Hippocampal formation (tissue), 2 donors: ENCODE results near the gene MRPL49.

ENCODE experiments used
- DNase-seq, 2 donors: peaks; one replicate each; lab custom pipeline; 2025; lab: John Stamatoyannopoulos, UW

MRPL49 gene

DNA sequence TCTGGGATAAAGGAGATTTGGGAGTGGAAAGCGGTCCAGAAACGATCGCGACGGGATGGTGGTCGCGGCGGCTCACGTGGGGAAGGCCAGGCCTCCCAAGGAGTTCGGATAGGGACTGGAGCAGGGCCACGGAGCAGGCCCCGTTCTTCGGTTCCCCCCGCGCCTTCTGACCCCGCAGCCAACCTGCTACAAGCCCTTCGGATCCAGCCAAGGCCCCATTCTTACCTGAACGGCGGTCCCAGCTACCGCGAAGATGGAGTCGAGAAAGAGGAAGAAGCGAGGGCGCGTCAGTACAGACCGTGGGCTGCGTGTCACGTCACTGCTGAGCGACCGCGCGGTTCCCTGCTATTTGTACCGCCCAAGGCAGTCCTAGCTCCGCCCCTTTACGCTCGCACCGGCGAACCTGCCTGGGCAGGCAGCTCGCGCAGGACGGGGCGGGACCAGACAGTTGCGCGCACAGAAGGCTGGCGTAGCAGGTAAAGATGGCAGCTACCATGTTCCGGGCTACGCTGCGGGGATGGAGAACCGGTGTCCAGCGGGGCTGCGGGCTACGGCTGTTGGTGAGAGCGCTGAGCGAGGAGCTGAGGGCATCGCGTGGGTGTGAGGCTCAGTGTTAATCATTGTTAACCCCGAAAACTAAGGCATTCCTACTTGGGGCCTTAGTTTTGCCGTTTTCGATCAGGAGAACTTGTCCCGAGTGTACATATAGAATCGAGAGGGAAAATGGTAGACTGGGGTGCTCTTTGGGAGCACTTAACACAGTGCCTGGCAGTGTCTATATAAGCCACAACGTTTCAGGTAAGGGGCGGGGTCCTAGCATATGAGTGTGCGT is at the start of gene MRPL49, which contains the start of gene FAU:
Gene MRPL49, plus strand, starts transcription at position 457 of the 832 bp plus-strand sequence. Its CDS starts 26 bp downstream, at position 483.
Gene FAU, minus strand, starts transcription at position 270 of the 832 bp plus-strand sequence. CDS start 321 bp downstream, outside the sequence.
- peak; percentile 91 to 93 for DNase-seq

DNA sequence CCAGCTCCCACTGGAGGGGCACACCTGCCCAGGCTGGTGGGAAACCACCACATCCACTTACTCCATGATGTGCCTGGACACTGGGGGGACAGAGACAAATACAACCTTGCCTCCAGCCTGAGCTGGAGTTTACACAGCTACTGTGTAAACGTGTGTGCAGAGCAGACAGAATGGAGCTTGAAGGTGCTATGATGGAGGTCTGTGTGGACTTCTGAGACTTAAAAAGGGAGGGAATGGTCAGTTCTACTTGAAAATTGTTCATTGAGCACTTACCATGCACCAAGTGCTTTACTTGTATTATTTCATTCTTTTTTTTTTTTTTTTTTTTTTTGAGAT is 49.5 kb upstream of the MRPL49 start:
- DNase-seq = no peak

DNA sequence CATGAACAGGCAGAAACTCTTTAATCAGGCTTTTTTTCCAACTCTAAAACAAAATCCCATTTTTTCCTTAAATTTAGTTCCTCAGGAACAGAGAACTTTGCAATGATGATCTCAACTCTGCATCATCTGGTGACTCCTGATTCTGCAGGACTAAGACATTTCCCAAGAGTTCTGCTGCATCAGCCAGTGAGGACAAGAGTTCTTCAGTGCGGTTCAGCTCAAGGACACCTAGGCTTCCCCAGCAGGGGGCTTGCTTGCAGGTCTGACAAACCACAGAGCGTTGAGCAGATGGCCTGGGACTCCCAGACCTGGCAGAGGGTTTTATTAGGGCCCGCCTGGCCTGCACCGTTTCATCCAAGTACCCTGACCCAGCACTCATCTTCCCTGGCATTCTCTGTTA is 44.7 kb upstream of the MRPL49 start:
- DNase-seq = no peak

DNA sequence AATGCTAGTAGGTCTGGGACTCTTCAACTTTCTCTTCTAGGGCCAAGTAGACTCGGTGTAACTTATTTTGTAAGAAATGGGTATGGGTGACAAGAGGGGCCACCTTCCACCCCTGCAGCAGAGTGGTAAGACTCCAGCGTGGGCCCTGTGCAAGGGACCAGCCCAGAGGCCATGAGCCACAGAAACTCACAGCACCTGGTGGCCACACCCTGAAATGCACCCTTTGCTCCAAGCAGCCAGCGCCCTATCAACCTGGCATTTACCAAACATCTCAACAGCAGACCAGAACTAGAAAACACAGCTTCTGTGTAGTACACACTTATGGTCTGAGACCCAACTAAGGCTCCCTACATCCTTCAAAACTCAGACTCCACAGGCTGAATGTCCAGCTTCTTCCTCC is 44.0 kb upstream of the MRPL49 start:
- no peak for DNase-seq

DNA sequence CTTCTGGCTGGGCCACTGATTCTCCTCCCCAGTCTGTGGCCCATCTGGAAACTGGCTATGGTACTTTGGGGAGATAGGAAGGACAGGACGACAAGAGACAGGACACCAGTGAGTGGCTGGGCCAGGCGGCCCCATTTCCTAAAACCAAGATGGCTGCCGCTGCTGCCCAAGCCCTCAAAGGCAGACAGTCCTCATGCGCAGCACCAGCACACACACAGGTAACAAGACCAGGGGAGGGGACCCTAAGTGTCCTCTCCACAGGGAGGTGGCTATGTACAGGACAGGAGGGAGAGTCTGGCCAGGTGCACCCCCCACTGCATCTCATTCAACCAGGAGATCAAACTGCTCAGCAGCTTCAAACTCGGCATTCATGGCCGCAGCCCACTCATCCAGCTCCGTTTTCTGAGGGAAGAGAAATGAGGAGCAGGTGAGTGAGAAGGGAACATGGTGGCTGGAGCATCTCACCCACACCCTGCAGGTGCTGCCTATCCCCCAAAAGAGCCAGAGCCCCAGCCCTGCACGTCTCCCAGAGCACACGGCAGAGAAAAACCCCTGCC is 43.3 kb upstream of the MRPL49 start:
- no peak for DNase-seq

DNA sequence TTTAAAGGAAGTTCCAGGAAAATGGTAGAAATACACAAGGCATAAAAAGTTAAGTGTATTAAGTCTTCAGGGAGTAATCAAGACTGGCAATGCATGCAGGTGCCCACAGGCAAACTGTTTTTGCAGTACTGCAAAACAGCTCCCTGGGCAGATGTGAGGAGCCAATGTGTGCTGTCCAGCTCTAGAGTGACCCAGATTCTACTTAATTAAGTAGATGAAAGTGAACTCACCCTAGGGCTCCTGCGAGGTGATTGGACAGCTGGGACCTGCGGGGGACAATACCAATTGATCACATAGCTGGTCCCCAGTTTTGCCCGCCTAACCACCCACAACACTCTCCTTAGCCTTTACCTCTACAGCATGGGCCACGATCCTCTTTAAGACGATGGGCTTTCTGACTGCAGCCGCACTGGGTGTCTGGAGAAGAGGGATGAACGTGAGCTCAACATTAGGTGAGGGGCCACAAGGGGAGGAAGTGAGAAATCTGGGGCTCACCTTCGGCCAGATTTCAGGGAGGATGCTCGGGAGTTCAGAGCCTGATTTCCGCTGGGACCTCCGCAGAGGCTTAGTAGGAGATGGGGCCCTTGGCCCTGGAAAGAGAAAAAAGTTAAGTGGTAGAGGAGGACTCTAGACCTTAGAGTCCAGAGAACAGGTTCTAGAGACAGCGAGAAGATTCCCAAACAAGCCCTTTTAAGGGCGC is 38.8 kb upstream of the MRPL49 start:
- DNase-seq = no peak

DNA sequence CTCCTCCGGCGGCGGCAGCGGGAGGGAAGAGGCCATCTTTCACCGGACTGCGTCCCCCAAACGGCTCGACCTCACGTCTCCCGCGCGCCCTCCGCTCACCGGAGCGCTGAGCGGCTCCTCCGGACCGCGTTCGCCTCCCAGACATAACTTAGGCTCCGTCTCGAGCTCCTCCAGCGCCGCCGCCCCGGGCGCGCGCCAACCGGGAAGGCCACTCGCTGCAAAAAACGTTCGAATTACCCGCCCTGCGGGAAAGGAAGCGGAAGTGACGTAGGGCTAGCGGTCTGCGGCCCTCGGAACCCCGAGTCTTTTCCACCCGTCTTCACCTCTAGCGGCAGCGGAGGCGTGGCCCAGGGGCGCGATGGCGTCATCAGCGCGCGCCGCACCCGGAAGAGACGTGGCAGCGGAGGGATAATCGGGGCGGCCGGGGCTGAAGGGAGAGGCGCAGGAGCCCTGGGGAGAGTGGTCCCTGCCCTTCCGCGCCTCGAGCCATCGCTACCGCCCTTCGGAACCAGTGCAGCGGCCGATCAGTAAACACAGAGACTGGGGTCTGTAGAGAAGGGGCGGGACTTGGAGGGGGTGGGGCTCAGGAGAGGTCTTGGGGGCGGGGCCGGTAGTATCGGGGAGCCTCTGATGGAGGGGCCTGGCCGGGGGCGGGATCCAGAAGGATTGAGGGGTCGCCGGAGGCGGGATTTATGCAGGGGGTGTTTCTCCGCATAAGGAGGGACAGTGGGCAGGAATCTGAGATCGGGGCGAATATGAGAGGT is 38.1 kb upstream of the MRPL49 start, which contains the start of the genes CDCA5 and ZFPL1:
Gene CDCA5, minus strand, starts transcription at position 207 of the 764 bp plus-strand sequence. Its CDS starts 62 bp downstream, at position 145.
Gene ZFPL1, plus strand, starts transcription at position 389 of the 764 bp plus-strand sequence. CDS start 477 bp downstream, outside the sequence.
- DNase-seq = peak; percentile 92 to 96

DNA sequence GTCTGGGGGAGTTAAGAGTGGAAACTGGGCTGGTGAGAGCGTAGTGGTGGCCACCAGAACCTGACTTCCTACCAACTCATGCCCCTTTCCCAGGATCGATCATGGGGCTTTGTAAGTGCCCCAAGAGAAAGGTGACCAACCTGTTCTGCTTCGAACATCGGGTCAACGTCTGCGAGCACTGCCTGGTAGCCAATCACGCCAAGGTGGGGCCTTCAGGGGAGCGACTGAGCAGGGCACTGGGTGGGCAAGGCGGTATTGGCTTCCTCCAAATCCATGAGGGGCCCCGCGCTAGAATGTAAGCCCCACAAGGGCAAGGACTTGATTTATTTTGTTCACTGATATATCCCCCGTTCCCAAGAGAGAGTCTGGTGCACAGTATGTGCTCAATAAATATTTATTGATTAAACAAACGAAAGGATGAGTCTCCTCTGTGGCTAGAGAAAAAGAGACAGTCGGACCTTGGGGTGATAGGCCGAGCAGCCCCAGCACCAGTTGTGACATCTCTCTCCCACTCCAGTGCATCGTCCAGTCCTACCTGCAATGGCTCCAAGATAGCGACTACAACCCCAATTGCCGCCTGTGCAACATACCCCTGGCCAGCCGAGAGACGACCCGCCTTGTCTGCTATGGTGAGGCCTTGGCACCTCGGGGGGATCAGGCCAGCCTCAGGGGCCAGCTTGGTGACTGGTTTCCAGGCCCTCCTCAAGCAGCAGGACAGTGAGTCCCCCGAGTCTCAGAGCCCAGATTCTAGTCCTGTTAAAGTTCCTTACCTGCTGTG is 37.3 kb upstream of the MRPL49 start:
- no peak for DNase-seq

DNA sequence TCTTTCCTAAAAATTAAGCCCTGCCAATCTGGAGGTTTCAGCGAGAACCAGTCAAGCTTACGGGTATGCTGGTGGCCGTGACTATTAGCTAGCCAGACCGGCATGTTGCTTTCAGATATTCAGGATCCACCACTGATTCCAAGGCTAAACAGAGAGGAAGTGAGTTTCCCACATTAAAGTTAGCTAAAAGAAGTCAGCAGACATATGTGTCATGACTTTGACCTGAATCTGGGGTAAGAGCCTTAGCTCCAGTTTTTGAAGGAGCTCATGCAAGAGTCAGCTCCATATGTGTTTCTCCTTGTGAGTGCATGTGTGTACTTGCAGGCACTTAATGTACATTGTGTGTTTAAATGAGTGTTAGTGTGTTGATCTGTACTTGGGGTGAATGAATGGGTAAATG is 36.7 kb upstream of the MRPL49 start:
- DNase-seq = no peak

DNA sequence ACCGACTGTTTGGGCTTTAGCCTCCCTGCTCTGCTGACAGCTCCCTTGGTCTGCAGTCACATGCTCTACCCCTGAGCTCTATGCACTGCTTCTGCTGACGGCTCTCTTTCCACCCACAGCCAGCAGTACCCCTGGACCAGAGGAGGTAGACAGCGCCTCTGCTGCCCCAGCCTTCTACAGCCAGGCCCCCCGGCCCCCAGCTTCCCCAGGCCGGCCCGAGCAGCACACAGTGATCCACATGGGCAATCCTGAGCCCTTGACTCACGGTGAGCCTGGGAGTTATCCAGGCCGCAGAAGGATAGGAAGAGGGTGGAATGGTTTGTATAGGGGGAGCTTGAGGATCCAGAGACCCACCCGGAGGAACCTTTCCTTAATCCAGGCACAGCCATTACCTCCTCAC is 35.3 kb upstream of the MRPL49 start:
- no peak for DNase-seq

DNA sequence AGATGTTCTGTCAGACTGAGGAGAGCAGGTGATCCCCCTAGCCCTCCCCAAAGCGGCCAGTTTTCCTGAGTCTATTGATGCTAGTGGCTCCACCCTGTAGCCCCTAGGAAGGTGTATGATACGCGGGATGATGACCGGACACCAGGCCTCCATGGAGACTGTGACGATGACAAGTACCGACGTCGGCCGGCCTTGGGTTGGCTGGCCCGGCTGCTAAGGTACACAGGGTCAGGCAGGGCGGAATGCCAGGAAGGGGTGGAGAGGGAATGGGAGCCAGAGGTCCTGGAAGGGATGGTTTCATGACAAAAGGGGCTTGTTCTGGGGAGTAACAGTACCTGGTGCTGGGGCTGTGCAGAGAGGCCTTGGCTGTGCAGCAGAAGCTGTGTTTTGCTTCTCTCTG is 34.9 kb upstream of the MRPL49 start:
- DNase-seq = no peak

DNA sequence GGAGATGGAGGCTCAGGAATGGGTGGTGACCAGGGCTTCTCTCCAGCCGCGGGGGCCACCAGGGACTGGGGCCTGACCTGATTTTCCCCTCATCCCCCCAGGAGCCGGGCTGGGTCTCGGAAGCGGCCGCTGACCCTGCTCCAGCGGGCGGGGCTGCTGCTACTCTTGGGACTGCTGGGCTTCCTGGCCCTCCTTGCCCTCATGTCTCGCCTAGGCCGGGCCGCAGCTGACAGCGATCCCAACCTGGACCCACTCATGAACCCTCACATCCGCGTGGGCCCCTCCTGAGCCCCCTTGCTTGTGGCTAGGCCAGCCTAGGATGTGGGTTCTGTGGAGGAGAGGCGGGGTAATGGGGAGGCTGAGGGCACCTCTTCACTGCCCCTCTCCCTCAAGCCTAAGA is 34.3 kb upstream of the MRPL49 start:
- DNase-seq = no peak

DNA sequence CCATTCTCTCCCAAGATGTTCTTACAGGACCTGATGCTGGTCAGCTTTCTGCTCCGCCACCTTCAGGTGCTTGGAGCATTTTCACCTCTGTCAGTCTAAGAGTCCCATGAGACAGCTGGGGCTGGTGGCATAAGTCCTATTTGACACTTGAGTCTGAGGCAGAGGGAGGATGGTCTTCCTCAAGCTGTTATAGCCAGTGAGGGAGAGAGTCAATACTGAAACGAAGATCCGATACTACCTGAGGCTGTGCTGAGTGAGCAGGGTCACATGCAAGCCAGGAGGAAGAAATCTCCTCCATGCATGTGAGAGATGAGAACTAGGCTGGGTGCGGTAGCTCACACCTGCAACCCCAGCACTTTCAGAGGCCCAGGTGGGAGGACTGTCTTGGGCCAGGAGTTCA is 32.5 kb upstream of the MRPL49 start:
- DNase-seq = no peak

DNA sequence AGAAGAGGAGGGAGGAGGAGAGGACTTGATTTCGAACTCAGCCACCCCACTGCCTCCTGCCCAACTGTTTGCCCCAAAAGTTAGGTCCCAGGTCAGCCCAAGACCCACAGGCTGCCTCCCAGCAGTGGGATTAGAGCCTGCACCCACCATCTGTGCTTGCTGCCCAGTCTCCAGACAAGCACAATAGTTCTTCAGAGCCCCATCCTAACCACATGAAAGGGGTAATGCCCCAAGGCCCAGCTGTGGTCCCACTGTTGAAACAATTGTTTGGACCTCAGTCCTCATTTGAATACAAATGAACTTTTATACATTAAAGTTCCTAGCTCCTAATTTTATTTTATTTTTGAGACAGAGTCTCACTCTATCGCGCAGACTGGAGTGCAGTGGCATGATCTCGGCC is 31.5 kb upstream of the MRPL49 start:
- DNase-seq = peak; percentile 14 to 55

DNA sequence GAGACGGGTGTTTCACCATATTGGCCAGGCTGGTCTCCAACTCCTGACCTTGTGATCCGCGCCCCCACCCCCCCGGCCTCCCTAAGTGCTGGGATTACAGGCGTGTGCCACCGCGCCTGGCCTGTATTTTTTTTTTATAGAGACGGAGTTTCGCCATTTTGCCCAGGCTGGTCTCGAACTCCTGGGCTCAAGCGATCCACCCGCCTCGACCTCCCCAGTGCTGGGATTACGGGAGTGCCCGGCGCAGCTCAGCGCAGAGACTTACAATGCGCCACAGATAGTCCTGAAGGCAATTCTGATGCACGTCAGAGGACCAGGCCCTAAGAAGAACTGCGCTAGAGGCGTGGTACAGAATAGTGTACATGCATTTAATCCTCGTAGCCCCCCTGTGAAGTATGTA is 26.7 kb upstream of the MRPL49 start:
- DNase-seq = no peak

DNA sequence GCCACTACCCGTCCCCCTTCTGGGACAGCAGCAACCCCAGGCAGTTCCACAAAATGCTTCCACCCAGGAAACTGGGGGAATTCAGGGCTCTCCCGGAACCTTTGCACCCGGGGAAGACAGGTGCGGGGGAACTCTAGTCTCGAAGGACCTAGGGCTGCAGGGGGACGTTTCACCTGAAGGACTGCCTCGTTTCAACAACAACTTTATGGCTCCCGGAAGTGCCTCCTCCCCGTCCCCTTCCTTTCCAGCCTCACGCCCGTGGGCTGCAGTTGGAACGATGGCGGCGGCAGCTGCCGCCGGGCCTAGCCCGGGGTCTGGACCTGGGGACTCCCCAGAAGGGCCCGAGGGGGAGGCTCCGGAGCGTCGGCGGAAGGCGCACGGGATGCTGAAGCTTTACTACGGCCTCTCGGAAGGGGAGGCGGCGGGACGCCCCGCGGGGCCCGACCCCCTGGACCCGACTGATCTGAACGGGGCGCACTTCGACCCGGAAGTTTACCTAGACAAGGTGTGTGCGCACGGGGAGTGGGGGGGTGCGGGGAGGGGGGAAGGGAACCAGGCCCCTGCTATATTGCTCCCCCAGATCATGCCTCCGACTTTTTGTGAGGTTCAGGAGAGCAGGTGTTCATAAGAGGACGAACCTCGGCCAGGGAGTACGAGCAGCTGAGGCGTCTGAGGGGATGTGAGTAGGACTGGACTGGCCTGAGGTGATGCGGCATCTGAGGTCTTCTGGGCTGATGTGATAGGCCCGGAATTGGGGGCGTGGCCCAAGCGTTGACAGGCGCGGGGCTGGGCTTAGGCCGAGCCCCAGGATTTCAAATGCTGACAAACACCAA is 25.9 kb upstream of the MRPL49 start, which contains the start of gene VPS51:
Gene VPS51, plus strand, starts transcription at position 241 of the 833 bp plus-strand sequence. Its CDS starts 37 bp downstream, at position 278.
- peak; percentile 81 to 83 for DNase-seq

DNA sequence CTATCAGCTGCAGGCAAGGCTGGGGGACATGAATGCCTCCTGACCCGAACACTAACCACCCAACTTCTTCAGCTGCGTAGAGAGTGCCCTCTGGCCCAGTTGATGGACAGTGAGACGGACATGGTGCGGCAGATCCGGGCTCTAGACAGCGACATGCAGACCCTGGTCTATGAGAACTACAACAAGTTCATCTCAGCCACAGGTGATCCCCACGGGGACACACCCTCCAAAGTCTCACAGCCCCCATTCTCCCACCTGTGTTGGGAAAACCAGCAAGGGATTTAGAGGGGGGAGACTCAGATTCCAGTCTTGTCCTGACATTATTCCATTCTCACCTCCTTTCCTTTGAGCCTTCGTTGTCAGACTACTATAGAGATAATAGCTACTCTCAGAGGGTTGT is 25.2 kb upstream of the MRPL49 start:
- DNase-seq = no peak

DNA sequence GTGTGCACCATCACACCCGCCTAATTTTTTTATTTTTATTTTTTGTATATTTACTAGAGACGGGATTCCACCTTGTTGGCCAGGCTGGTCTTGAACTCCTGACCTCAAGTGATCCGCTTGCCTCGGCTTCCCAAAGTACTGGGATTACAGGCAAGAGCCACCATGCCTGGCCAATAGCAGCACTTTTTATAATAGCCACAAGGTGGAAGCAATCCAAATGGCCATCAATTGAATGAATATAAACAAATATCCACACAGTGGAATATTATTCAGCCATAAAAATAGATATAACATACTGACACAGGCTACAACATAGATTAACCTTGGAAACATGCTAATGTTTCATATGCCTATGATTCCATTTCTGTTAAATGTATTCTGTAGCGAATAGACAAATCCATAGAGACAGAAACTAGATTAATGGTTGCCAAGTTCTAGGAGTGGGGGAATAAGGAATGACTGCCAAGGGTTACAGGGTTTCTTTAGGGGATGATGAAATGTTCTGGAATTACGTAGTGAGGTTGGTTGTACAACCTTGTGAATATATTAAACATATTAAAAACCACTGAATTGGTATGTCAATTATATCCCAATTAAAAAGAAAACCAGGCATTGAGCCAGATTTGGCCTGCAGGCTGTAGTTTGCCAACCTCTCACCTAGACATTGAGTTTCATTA is 21.3 kb upstream of the MRPL49 start:
- DNase-seq = no peak
